ENCODE results near the gene ERGIC2.
"Not testable (repeated sequence)": the region's sequence is repeated elsewhere in the genome, so short reads cannot be mapped to it uniquely, and the experiment has no call there.

Gene ERGIC2

DNA sequence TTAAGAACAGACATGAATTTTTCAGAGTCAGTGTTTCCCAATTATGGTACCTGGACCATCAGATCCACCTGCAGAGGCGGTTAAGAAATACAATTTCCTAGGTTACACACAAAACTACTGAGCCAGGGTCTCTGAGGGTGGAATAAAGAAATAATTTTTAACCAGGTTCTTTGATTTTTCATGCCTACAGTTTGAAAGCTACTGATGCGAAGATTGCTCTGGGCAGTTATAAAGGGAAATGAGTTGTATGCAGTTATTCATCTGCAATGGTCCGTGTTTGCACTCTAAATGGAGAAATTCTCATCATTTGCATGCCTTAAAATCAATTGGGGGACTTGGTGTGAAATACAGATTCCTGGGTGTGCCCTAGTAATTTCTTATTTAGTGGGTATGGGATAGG lies 89.7 kb downstream of the ERGIC2 start:
- DNase-seq, result no peak

DNA sequence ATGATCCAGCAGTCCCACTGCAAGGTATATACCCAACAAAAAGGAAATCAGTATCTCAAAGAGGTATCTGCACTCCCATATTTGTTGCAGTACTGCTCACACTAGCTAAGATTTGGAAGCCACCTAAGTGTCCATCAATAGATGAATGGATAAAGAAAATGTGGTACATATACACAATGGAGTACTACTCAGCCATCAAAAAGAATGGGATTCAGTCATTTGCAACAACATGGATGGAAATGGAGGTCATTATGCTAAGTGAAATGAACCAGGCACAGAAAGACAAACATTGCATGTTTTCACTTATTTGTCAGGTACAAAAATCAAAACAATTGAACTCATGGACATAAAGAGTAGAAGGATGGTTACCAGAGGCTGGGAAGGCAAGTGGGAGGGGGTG lies 90.5 kb downstream of the ERGIC2 start:
- DNase-seq, result not testable (repeated sequence)

DNA sequence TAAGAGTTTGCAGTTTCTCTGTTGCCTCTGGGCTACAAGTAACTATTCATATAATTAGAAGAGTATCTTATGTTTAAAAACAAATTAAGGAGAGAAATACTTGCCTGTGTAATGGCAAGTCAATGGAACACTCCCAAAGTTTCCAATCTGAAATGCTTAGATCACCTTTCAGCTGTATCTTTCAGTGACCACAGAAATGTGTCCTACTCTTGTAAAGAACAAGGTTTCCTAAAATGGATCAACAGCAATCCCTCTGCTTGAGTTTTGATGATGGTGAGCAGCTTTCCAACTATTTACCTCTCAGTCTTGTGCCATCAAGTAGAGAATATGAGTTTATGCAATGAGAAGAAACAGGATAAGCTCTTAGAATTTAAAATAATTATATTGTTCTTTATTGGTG lies 92.9 kb downstream of the ERGIC2 start:
- no peak for DNase-seq

DNA sequence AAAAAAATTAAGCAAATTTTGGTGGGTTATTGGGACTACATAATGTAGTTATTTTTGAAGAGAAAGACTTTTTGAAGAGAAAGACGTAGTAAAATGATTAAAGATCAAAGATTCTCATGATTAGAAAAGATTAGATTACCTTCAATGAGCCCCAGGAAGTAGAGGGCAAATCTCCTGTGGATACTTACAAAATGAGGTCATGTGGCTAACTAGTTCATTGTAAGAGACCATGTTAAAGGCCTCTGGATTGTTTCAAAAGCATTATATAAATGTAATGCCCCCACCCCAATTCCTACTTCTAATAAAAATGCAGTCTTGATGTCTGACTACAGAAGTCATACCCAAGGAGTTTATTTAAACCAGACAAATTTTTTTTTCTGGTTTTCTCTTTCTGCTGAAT lies 93.3 kb downstream of the ERGIC2 start:
- DNase-seq, result no peak
